Esophagus squamous epithelium (tissue), 5 donors: ENCODE results near the gene GPR158. TPM values are rescaled to one million over a fixed set of nuclear protein-coding genes. Genes with fewer than 3 reads are reported as not detected.

ENCODE experiments used
- DNase-seq: peaks from one replicate; lab custom pipeline; 2025; lab: John Stamatoyannopoulos, UW
- H3K27ac ChIP-seq, 4 donors: fragments of 200-600 bp; sonication (generic); one replicate each; pipeline ENCODE4 v1.5.1; 2016 to 2019; ENCODE audit warnings: mild to moderate bottlenecking in 1 of 4
- H3K27me3 ChIP-seq, 4 donors: fragments of 200-600 bp; sonication (generic); 1 replicate in 3 of 4; 2 replicates in 1 of 4; pipeline versions ENCODE4 v1.5.1 to v1.6.0; 2017 to 2021; ENCODE audit warnings: antibody characterized with exemption in 1 of 4
- H3K36me3 ChIP-seq, 3 donors: fragments of 200-600 bp; sonication (generic); one replicate each; pipeline ENCODE4 v1.5.1; 2016 to 2019
- H3K4me1 ChIP-seq, 3 donors: fragments of 200-600 bp; sonication (generic); one replicate each; pipeline ENCODE4 v1.5.1; 2017 to 2019
- H3K4me3 ChIP-seq, 4 donors: fragments of 200-600 bp; sonication (generic); 1 replicate in 3 of 4; 2 replicates in 1 of 4; pipeline ENCODE4 v1.5.1; 2016 to 2019; ENCODE audit warnings: mild to moderate bottlenecking in 2 of 4, moderate library complexity in 1 of 4
- H3K9me3 ChIP-seq, 3 donors: fragments of 200-600 bp; sonication (generic); one replicate each; pipeline ENCODE4 v1.5.1; 2016 to 2019
- CTCF ChIP-seq, 6 experiments: fragments of 450-650 bp in 4 of 6; fragments of 200-600 bp in 2 of 6; sonication (generic) in 2 of 6; IDR thresholded peaks; one replicate each; pipeline ENCODE4 v1.5.1; 2016 to 2019; ENCODE audit warnings: antibody characterized with exemption in 6 of 6, mild to moderate bottlenecking in 4 of 6, moderate library complexity in 4 of 6
- POLR2A ChIP-seq, 4 donors: fragments of 450-650 bp; IDR thresholded peaks; one replicate each; pipeline ENCODE4 v1.6.1; 2017; ENCODE audit warnings: antibody characterized with exemption in 4 of 4, mild to moderate bottlenecking in 4 of 4, moderate library complexity in 3 of 4
- WGBS, 2 donors: methylation state at CpG; one replicate each; pipeline ENCODE4 v1.1.5; 2018; 5-methylcytosine and 5-hydroxymethylcytosine counted together
- intact Hi-C: fragments of 100-400 bp; cut with DNase I; formaldehyde crosslinking; loops from one replicate; pipeline ENCODE4 v1.15.0; 2022
- total RNA-seq, 4 donors: library from RNA; depleted of rRNA; stranded (reverse); fragments of >200 nt; gene quantifications; one replicate each; pipeline ENCODE4 v1.1.0, GENCODE V29; 2016
- donor health status: DM: yes; HTN: yes; CAD: no.

GPR158 gene
- total RNA-seq, 4 donors from 2014 or later = not detected

GRCh38 chr10:25493122-25493893 is 318.5 kb downstream of the GPR158 start:
- DNase-seq = no peak
- H3K4me3 ChIP-seq = no peak overlapping the region
- H3K27me3 ChIP-seq = no peaks in the 10 kb centered on the region
- no peaks in the 10 kb centered on the region for H3K36me3 ChIP-seq
- peaks cover 0 to 9% (median 0%) of the 10 kb centered on the region in 3 donors for H3K4me1 ChIP-seq
- peak overlapping the region in 1 of 4 donors; percentile 29 for H3K27ac ChIP-seq
- H3K9me3 ChIP-seq = no peaks in the 10 kb centered on the region
- TF ChIP-seq CTCF (IDR thresholded peaks at IDR 0.05) (no peak), POLR2A (IDR thresholded peaks at IDR 0.05) (no peak)
- intact Hi-C loops = no loop called here
- WGBS, 2 donors = 3 to 15% methylated on average over 4 of the region's 4 CpGs

GRCh38 chr10:25497246-25497645 is 322.4 kb downstream of the GPR158 start:
- no peaks in the 10 kb centered on the region for H3K27me3 ChIP-seq
- no peaks in the 10 kb centered on the region for H3K36me3 ChIP-seq
- WGBS, 2 donors = 43 to 50% methylated on average over 3 of the region's 3 CpGs
- H3K27ac ChIP-seq = no peak overlapping the region
- intact Hi-C loops = no loop called here
- H3K4me3 ChIP-seq = no peak overlapping the region
- no peak for DNase-seq
- no peaks in the 10 kb centered on the region for H3K9me3 ChIP-seq
- H3K4me1 ChIP-seq = peaks cover 0 to 3% (median 0%) of the 10 kb centered on the region in 3 donors
- no peak for TF ChIP-seq POLR2A (IDR thresholded peaks at IDR 0.05)

- WGBS, 2 donors = 44 to 65% methylated on average over 5 of the region's 5 CpGs
- TF ChIP-seq CTCF (IDR thresholded peaks at IDR 0.05) (no peak), POLR2A (IDR thresholded peaks at IDR 0.05) (no peak)
These were observed 323.8 kb downstream of the GPR158 start for GRCh38 chr10:25498645-25499044.

GRCh38 chr10:25501912-25502311 is 327.1 kb downstream of the GPR158 start:
- TF ChIP-seq POLR2A (IDR thresholded peaks at IDR 0.05) (no peak), CTCF (IDR thresholded peaks at IDR 0.05) (no peak)
- Histone ChIP-seq H3K4me1 (no peaks in the 10 kb centered on the region), H3K36me3 (no peaks in the 10 kb centered on the region), H3K9me3 (no peaks in the 10 kb centered on the region), H3K27ac (no peak overlapping the region), H3K27me3 (no peaks in the 10 kb centered on the region), H3K4me3 (no peak overlapping the region)
- WGBS, 2 donors = 57 to 70% methylated on average over 4 of the region's 4 CpGs
- intact Hi-C loops = no loop called here
- no peak for DNase-seq

More at GRCh38 chr10:25498645-25499044, 323.8 kb downstream of the GPR158 start:
- no peaks in the 10 kb centered on the region for H3K9me3 ChIP-seq
- H3K4me3 ChIP-seq = no peak overlapping the region
- no peaks in the 10 kb centered on the region for H3K27me3 ChIP-seq
- no peaks in the 10 kb centered on the region for H3K4me1 ChIP-seq
- intact Hi-C loops = no loop called here
- no peak overlapping the region for H3K27ac ChIP-seq
- H3K36me3 ChIP-seq = no peaks in the 10 kb centered on the region
- DNase-seq = no peak

- intact Hi-C loops = no loop called here
- no peaks in the 10 kb centered on the region for H3K36me3 ChIP-seq
- 14 to 40% methylated on average over 1 of the region's 1 CpG for WGBS, 2 donors
- no peak for DNase-seq
- no peak for TF ChIP-seq CTCF (IDR thresholded peaks at IDR 0.05)
- no peak for TF ChIP-seq POLR2A (IDR thresholded peaks at IDR 0.05)
- no peaks in the 10 kb centered on the region for H3K9me3 ChIP-seq
- H3K4me3 ChIP-seq = no peak overlapping the region
- no peaks in the 10 kb centered on the region for H3K4me1 ChIP-seq
- H3K27me3 ChIP-seq = no peaks in the 10 kb centered on the region
- no peak overlapping the region for H3K27ac ChIP-seq
These were observed 327.7 kb downstream of the GPR158 start for GRCh38 chr10:25502453-25502852.
